HG03571 (cell line): Measurements from ENCODE around the gene RPUSD4.

Source experiments
- ATAC-seq: cut with Tn5 transposase; IDR thresholded peaks from one replicate; pipeline ENCODE4 v1.9.1; 2021; ENCODE audit not compliant: unreplicated experiment

RPUSD4 gene

DNA sequence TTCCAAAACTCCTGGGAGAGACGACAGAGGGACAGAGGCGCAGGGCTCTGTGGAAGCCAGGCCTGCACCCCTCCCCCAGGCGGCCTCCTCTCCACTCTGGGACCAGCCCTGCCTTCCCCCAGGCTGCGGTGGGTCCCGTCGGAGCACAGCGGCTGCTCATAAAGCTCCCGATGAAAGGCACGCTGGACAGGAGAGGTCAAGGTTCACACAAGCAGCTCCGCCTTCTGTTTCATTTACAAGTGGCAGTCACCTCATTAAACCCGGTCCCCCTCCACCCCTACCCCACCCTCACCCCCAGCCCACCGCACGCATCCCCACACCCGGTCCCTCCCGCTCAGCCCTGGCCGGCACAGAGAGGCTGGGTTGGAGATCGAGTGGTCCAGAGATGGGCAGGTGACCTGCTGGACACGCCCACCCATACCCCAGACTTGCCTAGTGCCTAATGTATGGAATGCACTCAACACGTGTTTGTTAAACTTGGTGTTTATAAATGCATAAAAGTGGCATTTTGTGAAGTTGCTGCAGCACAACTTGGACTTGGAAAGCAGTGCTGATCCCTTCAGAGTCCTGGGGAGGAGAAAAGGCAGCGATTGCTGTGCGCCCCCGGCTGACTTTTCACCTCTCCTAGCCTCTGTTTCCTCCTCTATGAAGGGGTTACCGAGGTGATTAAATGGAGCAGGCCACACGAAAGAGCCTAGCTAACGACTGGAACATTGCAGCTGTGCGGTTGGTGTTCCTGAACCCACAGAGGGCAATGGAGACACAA, 26.0 kb downstream of the RPUSD4 start:
- no peak for ATAC-seq

DNA sequence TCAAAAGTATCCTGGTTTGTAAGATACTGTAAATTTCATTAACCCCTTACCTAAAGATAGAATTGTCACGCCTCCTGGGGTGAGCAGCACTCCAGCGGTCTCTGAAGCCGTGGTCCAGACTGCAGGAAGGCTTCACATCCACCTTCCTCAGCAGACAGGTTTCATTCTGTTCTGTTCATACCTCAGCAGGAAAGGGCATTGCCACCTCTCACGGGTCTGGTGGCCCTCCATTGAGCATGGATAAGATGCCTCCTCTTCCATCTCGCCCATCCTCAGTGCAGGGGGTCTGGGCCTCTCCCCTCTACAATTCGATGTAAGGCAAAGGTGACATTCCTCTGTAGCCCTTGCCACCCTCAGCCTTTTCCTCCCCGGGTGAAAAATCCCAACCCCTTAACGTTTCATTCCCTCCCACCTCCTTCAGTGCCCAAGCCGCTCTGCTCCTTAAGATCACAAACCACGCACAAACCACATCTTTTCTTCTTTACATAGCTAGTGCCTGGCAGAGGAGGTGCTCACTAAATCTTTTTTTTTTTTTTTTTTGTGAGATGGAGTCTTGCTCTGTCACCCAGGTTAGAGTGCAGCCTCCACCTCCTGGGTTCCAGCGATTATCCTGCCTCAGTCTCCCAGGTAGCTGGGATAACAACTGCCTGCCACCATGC, 28.5 kb downstream of the RPUSD4 start:
- ATAC-seq: no peak

- peak; percentile 89 for ATAC-seq
Observed at GRCh38 chr11:126181939-126182730, 29.3 kb downstream of the RPUSD4 start.

DNA sequence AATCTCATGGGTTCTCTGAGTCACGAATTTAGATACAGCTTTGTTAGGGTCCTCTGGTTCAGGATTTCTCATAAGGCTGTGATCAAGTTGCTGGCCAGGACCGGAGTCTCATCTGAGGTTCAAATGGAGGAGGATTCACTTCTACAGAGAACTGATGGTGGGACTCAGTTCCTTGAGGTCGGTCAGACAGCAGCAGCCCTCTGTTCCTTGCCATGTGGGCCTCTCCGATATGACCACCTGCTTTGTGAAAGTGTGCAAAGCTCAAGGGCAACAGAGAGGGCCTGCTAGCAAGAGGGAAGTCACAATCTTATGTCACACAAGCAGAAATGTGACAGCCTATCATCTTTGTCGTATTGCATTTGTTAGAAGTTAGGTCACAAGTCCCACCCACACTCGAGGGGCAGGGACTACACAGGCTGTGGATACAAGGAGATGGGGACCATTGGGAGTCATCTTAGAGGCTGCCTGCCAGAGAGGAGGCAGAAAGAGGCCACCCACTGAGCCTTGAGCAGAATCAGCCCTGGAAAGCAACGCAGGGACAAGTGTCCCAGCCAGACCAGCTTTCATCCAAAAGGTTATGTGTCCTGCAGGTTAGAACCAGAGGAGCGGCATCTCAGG, 34.5 kb downstream of the RPUSD4 start:
- no peak for ATAC-seq

- ATAC-seq: no peak
Observed at GRCh38 chr11:126175393-126175792, 36.1 kb downstream of the RPUSD4 start.

DNA sequence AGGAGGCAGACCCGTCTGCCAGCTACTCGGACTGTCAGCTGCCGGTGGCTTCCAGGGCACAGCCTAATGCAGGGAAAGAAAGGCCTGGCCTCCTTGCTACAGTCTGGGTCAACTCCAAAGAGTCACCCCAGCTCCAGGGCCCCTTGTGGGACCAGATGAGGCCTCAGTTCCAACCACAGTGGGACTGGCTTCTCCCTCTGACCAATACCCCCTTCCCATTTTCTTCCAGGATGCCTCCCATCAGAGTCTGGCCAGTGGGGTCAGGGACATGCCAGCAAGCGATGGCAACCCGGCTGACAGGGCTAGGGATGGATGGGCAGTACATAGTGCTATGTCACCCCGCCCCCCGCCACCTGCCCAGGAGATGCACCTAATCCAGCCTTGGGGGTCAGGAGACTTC, 36.6 kb downstream of the RPUSD4 start:
- no peak for ATAC-seq

DNA sequence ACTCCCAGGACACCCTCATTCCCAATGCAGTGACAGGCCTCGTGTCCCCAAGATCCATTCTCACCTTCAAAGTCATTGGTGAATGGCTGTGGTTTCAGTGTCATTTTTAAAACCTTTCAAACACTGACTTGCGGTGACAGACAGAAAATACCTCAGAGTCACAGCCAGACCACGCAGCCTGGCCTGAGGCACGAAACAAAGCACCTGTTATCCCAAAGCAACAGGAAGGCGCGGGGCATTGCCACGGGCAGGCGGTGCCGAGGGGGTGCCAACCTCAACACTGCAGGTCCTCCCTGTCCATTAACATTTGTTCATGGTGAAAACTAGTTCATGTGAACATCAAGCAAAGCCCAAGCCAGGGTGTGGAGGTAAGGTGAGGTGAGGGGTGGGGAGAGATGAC, 38.2 kb downstream of the RPUSD4 start:
- ATAC-seq: no peak

- no peak for ATAC-seq
Observed at GRCh38 chr11:126172596-126173038, 38.8 kb downstream of the RPUSD4 start.

DNA sequence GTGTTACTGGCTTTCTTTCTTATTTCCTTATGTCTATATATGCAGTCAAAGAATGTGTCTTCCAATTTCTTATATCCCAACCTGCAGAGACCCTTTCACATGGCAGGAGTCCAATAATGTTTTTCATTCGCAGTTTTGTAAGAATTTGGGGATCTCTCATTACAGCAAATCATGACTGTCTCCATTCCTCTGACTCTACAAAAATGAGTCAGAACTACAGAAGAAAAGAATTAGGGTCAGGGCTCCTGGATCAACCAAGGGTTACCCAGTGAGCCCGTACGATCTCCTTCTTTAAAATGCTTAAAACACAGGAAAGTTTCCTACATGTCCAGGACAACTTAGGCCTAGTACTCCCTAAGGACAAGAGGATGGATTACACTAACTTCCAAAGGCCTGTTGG, 42.2 kb downstream of the RPUSD4 start:
- no peak for ATAC-seq

- ATAC-seq: no peak
Observed at GRCh38 chr11:126167488-126167887, 44.0 kb downstream of the RPUSD4 start.

DNA sequence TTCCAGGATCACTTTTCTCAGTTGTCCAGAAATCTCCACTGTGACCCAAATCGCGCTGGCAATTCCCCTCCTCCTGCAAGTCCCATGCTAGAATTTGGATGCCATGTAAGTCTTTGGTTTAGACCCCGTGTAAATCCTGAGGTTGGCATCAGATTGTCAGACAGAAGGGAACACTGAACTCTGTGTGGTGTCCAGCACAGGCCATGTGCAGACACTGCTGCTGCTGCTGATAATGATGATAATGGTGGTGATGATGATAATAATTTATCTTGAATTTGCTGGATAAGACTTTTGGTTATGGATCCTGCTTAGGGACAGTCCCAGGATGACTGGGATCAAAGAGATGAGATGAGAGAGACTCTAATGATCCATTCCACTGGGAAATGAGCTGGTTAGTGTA, 45.0 kb downstream of the RPUSD4 start:
- ATAC-seq: no peak

- ATAC-seq: no peak
Observed at GRCh38 chr11:126165757-126166156, 45.7 kb downstream of the RPUSD4 start.

GRCh38 chr11:126165311-126165720, 46.1 kb downstream of the RPUSD4 start:
- ATAC-seq: no peak

GRCh38 chr11:126164781-126165180, 46.7 kb downstream of the RPUSD4 start:
- ATAC-seq: no peak

- ATAC-seq: no peak
Observed at GRCh38 chr11:126163779-126164178, 47.7 kb downstream of the RPUSD4 start.

DNA sequence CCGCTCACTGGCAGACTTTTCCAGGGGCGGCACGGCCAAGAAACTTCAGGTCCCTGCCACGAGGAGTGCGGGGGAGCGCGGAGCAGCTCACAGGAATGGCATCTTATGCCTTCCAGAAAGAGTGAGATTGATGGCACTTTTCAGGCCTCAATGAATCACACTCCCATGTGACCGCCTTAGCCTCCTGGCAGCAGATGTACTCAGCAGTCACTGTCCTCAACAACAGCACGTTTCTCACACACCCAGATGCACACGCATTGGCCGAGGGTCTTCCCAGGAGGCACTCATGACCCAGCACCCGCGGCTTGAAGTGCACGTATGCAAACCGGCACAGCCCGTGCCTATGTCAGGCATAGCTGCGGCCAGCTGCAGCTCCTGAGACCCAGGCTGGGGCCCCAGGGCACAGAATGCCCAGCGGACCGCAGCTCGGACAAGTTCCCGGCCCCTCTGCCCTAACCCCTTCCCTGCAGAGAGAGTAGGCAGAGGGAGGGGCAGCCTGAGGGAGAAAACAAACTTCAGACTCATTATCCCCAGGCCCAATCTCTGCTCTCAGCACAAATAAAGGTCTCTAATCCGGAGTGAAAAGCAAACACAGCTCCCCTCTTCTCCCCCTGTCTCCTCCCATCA, 48.3 kb downstream of the RPUSD4 start:
- no peak for ATAC-seq

DNA sequence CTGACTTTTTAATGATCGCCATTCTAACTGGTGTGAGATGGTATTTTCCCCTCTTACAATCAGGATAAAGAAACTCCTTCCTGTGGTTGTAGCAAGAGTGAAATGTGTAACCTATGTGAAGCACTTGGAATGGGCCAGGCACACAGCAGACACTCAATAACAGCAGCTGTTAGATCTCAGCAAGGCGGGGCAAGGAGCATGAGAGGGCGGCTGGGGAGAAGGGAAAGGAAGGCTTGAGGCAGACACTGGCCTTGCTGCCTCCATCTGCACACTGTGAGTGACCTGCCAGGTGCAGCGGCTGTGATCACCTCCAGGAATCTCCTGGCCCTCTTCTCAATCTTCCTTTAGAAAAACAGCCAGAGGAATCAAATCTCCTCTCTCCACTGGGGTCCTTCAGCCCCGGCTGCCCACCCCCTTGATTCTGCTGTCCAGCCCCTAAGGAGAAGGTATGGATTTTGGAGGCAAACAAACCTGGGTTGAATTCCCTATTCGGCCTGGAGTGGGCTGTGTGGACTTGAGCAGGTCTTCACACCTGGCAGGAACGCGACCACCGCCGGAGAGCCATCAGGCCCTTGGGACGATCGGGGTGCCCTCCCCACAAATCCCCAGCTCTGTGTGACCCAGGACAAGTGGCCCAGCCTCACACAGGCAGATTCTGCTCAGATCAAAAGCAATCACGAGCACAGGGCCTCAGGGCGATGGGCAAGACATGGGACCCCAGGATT, 49.0 kb downstream of the RPUSD4 start:
- ATAC-seq: no peak

DNA sequence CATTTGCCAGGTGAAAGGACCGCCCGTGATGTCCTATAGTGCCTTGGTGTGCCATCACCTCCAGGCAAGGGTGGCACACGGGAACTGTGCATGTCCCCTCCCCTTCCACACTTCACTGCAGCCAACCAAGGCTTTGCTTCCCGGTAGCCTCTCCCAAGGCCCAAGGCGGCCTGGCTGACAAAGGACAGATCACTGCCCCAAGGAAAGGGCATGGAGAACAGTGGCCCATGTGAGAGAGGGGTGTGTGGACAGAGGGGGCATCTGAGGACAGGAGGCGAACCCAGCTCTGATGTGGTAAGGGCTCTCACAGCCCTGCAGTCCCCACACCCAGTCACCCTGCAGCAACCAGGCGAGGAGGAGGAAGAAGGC, 50.4 kb downstream of the RPUSD4 start:
- no peak for ATAC-seq

GRCh38 chr11:126160345-126161022, 51.0 kb downstream of the RPUSD4 start:
- ATAC-seq: no peak
